Omental fat pad (tissue), 4 donors: Measurements from ENCODE around the gene WDFY1. TPM values are rescaled to one million over a fixed set of nuclear protein-coding genes. Genes with fewer than 3 reads are reported as not detected.

Experiments used
- ATAC-seq: fragments of 150-250 bp; one replicate; pipeline ENCODE4 v1.9.1; 2016; ENCODE audit warnings: mild to moderate bottlenecking, moderate library complexity; ENCODE audit not compliant: low FRiP score
- DNase-seq: peaks from one replicate; pipeline ENCODE4 v3.0.0-alpha.2; 2019; ENCODE audit warnings: low spot score
- CTCF ChIP-seq, 3 donors: fragments of 450-650 bp; IDR thresholded peaks; one replicate each; pipeline ENCODE4 v1.5.1; 2016 to 2017; ENCODE audit warnings: antibody characterized with exemption in 3 of 3, mild to moderate bottlenecking in 3 of 3, moderate library complexity in 2 of 3
- total RNA-seq, 4 donors: library from RNA; depleted of rRNA; stranded (reverse); fragments of >200 nt; gene quantifications; one replicate each; pipeline ENCODE4 v1.1.0, GENCODE V29; 2016

WDFY1 gene
- total RNA-seq, 4 donors from 2014 or later: 44.7 to 85.6 (median 54.2) TPM

- no peak for DNase-seq
- TF ChIP-seq CTCF (IDR thresholded peaks at IDR 0.05): no peak
Measured at GRCh38 chr2:223894968-223895367, 50.2 kb downstream of the WDFY1 start.

GRCh38 chr2:223894009-223894408, 51.1 kb downstream of the WDFY1 start:
- no peak for DNase-seq
- no peak for TF ChIP-seq CTCF (IDR thresholded peaks at IDR 0.05)
- ATAC-seq: no peak

More at GRCh38 chr2:223894968-223895367, 50.2 kb downstream of the WDFY1 start:
- no peak for ATAC-seq

GRCh38 chr2:223890721-223891120, 54.4 kb downstream of the WDFY1 start:
- no peak for TF ChIP-seq CTCF (IDR thresholded peaks at IDR 0.05)
- DNase-seq (no peak), ATAC-seq (no peak)

GRCh38 chr2:223889229-223889628, 55.9 kb downstream of the WDFY1 start:
- DNase-seq (no peak), ATAC-seq (no peak)
- no peak for TF ChIP-seq CTCF (IDR thresholded peaks at IDR 0.05)

GRCh38 chr2:223888251-223888650, 56.9 kb downstream of the WDFY1 start:
- DNase-seq (no peak), ATAC-seq (no peak)
- TF ChIP-seq CTCF (IDR thresholded peaks at IDR 0.05): no peak

- DNase-seq (no peak), ATAC-seq (no peak)
- no peak for TF ChIP-seq CTCF (IDR thresholded peaks at IDR 0.05)
Measured at GRCh38 chr2:223887127-223887526, 58.0 kb downstream of the WDFY1 start.

- no peak for DNase-seq
- no peak for ATAC-seq
- TF ChIP-seq CTCF (IDR thresholded peaks at IDR 0.05): no peak
Measured at GRCh38 chr2:223886726-223887125, 58.4 kb downstream of the WDFY1 start.
